ENCODE measurements around the gene PKMYT1. TPM values are rescaled to one million over a fixed set of nuclear protein-coding genes. Genes with fewer than 3 reads are reported as not detected.

Gene PKMYT1
- total and polyA plus RNA-seq, 9 of the 15 experiments (the other 6 are each of a cell fraction or from before 2014, with no cell fraction given): 8.7 to 201 (median 37.8) TPM

DNA sequence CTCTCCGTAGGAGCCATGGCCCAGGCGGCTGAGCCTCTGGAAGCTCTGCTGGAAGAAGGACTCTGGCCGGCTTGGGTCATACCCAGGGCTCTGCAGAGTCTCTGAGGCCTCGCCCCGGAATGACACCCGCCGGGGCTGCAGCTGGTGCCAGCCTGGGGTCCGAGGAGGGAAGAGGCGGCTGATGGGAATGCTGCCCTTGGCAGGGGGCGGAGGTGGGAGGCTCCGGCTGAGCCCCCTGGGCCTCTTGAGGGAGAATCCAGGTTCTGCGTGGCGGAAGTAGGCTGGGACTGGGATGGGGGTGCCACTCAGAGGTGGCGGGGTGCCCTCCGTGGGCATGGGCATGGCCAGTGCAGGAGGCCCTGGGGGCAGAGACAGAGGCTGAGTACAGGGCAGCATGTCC, 3.6 kb downstream of the PKMYT1 start:
- 96% methylated on average over 15 of the region's 15 CpGs for WGBS (ENCODE audit: insufficient coverage, low coverage, missing lambda C conversion rate)
- Histone ChIP-seq H3K27ac (ENCODE audit: extremely low read depth, low read depth, low read length) (no peak overlapping the region), H3K9me3 (replicated peaks; ENCODE audit: control insufficient read depth, insufficient read depth, low read depth, low read length) (no peaks in the 10 kb centered on the region), H3K4me3 (no peak overlapping the region), H3K27me3 (ENCODE audit: control insufficient read depth in 2 of 2, insufficient read depth in 2 of 2, low read length in 2 of 2) (no peaks in the 10 kb centered on the region), H3K79me2 (ENCODE audit: control insufficient read depth, insufficient read depth, low read length) (peaks cover 47% of the 10 kb centered on the region), H4K20me1 (replicated peaks; ENCODE audit: control insufficient read depth, insufficient read depth, low read length) (peaks cover 11% of the 10 kb centered on the region), H3K9ac (ENCODE audit: insufficient read depth in 1 of 2, low read depth in 2 of 2, low read length in 2 of 2) (peak overlapping the region in 1 of 2 experiments; percentile 79; a peak in 2 of 4 replicates), H3K4me1 (replicated peaks in 1 of 2; ENCODE audit: control insufficient read depth in 2 of 2, insufficient read depth in 2 of 2, low read length in 2 of 2) (peaks cover 3 to 90% of the 10 kb centered on the region in 2 experiments), H3K36me3 (ENCODE audit: control insufficient read depth, insufficient read depth, low read length) (peaks cover 78% of the 10 kb centered on the region; the same call in 2 of the 3 replicates), H2AFZ (ENCODE audit: low read depth, low read length) (no peak overlapping the region), H3K9me1 (ENCODE audit: control insufficient read depth, insufficient read depth, low read length) (no peaks in the 10 kb centered on the region), H3K4me2 (ENCODE audit: insufficient read depth, low read length) (no peak overlapping the region)
- POLR2A ChIA-PET: interaction anchor here (0.6 to 1.3 kb wide), 4 partner anchors 9 to 127 kb away, joined by 3 read pairs; no protein-coding TSS in a partner anchor
- in situ Hi-C loops (cut with MboI): no loop called here
- CTCF ChIA-PET (ENCODE audit: low intra/inter-chr PET ratio): no interaction called here
- FAIRE-seq: no peak
- intact Hi-C loops (cut with micrococcal nuclease): no loop called here
- no peak for ATAC-seq
- no TSS peak for BruUV-seq (replicated peaks)
- peak; percentile 65 for TF ChIP-seq POLR2G (IDR thresholded peaks at IDR 0.05; ENCODE audit: low read depth, low read length)
- peak; percentile 15 for TF ChIP-seq HMGN3 (IDR thresholded peaks at IDR 0.05; ENCODE audit: borderline replicate concordance, extremely low read depth, insufficient read length, low read depth, low read length)
- TF ChIP-seq, protein P1, sequence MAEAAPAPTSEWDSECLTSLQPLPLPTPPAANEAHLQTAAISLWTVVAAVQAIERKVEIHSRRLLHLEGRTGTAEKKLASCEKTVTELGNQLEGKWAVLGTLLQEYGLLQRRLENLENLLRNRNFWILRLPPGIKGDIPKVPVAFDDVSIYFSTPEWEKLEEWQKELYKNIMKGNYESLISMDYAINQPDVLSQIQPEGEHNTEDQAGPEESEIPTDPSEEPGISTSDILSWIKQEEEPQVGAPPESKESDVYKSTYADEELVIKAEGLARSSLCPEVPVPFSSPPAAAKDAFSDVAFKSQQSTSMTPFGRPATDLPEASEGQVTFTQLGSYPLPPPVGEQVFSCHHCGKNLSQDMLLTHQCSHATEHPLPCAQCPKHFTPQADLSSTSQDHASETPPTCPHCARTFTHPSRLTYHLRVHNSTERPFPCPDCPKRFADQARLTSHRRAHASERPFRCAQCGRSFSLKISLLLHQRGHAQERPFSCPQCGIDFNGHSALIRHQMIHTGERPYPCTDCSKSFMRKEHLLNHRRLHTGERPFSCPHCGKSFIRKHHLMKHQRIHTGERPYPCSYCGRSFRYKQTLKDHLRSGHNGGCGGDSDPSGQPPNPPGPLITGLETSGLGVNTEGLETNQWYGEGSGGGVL (CRISPR knock-in tag; IDR thresholded peaks at IDR 0.05): no peak
- TF ChIP-seq KLF1 (tag; IDR thresholded peaks at IDR 0.05): no peak
- TF ChIP-seq STAT5B (CRISPR knock-in tag; IDR thresholded peaks at IDR 0.05): no peak
- peak; percentile 64 for TF ChIP-seq RBFOX2 (IDR thresholded peaks at IDR 0.05; ENCODE audit: low read depth, low read length)
- DNase-seq (ENCODE audit: extremely low read depth in 1 of 4, low spot score in 3 of 4): no peak
